GM12878 (cell line): ENCODE measurements around the gene PRRX2. TPM values are rescaled to one million over a fixed set of nuclear protein-coding genes. Genes with fewer than 3 reads are reported as not detected.

ENCODE experiments used
- ATAC-seq: fragments of 200-7000 bp; cut with Tn5 transposase; 3 replicates; pipeline ENCODE4 v1.9.1; 2020; ENCODE audit warnings: mild to moderate bottlenecking, moderate library complexity
- BruUV-seq: library from RNA; stranded (reverse); fragments of 400-500 nt; replicated peaks from 2 replicates; lab custom pipeline; 2021; lab: Mats Ljungman, UMichigan
- CTCF ChIA-PET: fragments of 300-600 bp; sonication (Branson Sonifier 250); formaldehyde crosslinking; extraction: SDS; loops from one replicate; lab custom pipeline; 2021; ENCODE audit warnings: inconsistent platforms; lab: Yijun Ruan, JAX
- POLR2A ChIA-PET: fragments of 350-600 bp; formaldehyde crosslinking; extraction: SDS; loops from one replicate; lab custom pipeline; 2021; ENCODE audit warnings: inconsistent platforms; lab: Charles Lee
- RAD21 ChIA-PET: fragments of 300-600 bp; sonication (Branson Sonifier 250); formaldehyde crosslinking; loops from one replicate; lab custom pipeline; 2023; ENCODE audit warnings: antibody characterized with exemption; ENCODE audit not compliant: unreplicated experiment; lab: Charles Lee
- SMC1A ChIA-PET: fragments of 300-600 bp; sonication (Branson Sonifier 250); formaldehyde crosslinking; loops from one replicate; lab custom pipeline; 2023; ENCODE audit not compliant: unreplicated experiment, uncharacterized antibody; lab: Charles Lee
- DNase-seq: peaks from one replicate; pipeline ENCODE4 v3.0.0-alpha.2; 2011; ENCODE audit warnings: low read depth, low spot score
- FAIRE-seq: peaks from 3 replicates; lab custom pipeline; 2011; peaks lifted over from hg19 to GRCh38; lab: Jason Lieb, UNC
- H2AFZ ChIP-seq: 2 replicates; pipeline ENCODE4 v1.6.0; 2011; ENCODE audit warnings: low read depth, low read length, control low read depth; ENCODE audit not compliant: control insufficient read depth
- H3K27ac ChIP-seq: 2 replicates; pipeline ENCODE4 v1.5.1; 2011; ENCODE audit warnings: control low read depth; ENCODE audit not compliant: control insufficient read depth, insufficient read depth
- H3K27me3 ChIP-seq, 2 experiments: replicated peaks in 1 of 2; 2 replicates each; pipeline versions ENCODE4 v1.6.0 to v1.6.1; 2011; ENCODE audit warnings: low read length in 1 of 2; ENCODE audit not compliant: control insufficient read depth in 2 of 2, insufficient read depth in 2 of 2
- H3K36me3 ChIP-seq, 2 experiments: 2 replicates each; pipeline ENCODE4 v1.5.1; 2011; ENCODE audit warnings: low read length in 1 of 2; ENCODE audit not compliant: control insufficient read depth in 2 of 2, insufficient read depth in 2 of 2
- H3K4me1 ChIP-seq: 2 replicates; pipeline ENCODE4 v1.6.1; 2011; ENCODE audit warnings: mild to moderate bottlenecking, low read length, moderate library complexity, mixed read lengths; ENCODE audit not compliant: control insufficient read depth, insufficient read depth
- H3K4me2 ChIP-seq: 2 replicates; pipeline ENCODE4 v1.6.0; 2011; ENCODE audit warnings: control low read depth; ENCODE audit not compliant: control insufficient read depth, insufficient read depth
- H3K4me3 ChIP-seq: fragments of 200-600 bp; sonication (generic); 2 replicates; pipeline ENCODE4 v1.5.1; 2016
- H3K79me2 ChIP-seq: 2 replicates; pipeline ENCODE4 v1.6.0; 2011; ENCODE audit warnings: low read length; ENCODE audit not compliant: control insufficient read depth, insufficient read depth
- H3K9ac ChIP-seq: 2 replicates; pipeline ENCODE4 v1.8.0; 2011; ENCODE audit warnings: low read length, control low read depth, mixed read lengths; ENCODE audit not compliant: control insufficient read depth, insufficient read depth
- H3K9me3 ChIP-seq: replicated peaks from 3 replicates; pipeline ENCODE4 v1.5.1; 2011; ENCODE audit warnings: mild to moderate bottlenecking, low read length; ENCODE audit not compliant: control insufficient read depth, insufficient read depth
- H4K20me1 ChIP-seq: 2 replicates; pipeline ENCODE4 v1.6.0; 2011; ENCODE audit not compliant: control insufficient read depth, insufficient read depth
- PAX8 ChIP-seq: fragments of 450-650 bp; IDR thresholded peaks from 2 replicates; pipeline ENCODE4 v1.6.1; 2017; ENCODE audit warnings: mild to moderate bottlenecking, moderate library complexity
- POLR2AphosphoS5 ChIP-seq: IDR thresholded peaks from 2 replicates; pipeline ENCODE4 v1.6.1; 2011; ENCODE audit warnings: mild to moderate bottlenecking, low read length, inconsistent platforms
- SMARCA5 ChIP-seq: fragments of 450-650 bp; IDR thresholded peaks from 2 replicates; pipeline ENCODE4 v1.6.1; 2017; ENCODE audit warnings: mild to moderate bottlenecking
- YBX1 ChIP-seq: fragments of 450-650 bp; IDR thresholded peaks from 2 replicates; pipeline ENCODE4 v1.6.1; 2016; ENCODE audit warnings: antibody characterized with exemption
- ZBTB40 ChIP-seq: fragments of 450-650 bp; IDR thresholded peaks from 2 replicates; pipeline ENCODE4 v1.6.1; 2016; ENCODE audit warnings: mild to moderate bottlenecking, moderate library complexity, borderline replicate concordance
- WGBS: methylation state at CpG from one replicate; pipeline ENCODE4 v1.1.6; 2016; ENCODE audit warnings: low lambda C conversion rate; ENCODE audit not compliant: insufficient replicate concordance, insufficient coverage; ENCODE audit errors: missing lambda C conversion rate; 5-methylcytosine and 5-hydroxymethylcytosine counted together
- in situ Hi-C: fragments of 300-500 bp; cut with MboI; formaldehyde crosslinking; loops from 9 replicates; pipeline ENCODE4 v1.14.3; 2018; ENCODE audit warnings: mixed read lengths
- intact Hi-C: fragments of 100-400 bp; cut with micrococcal nuclease; formaldehyde crosslinking; loops from one replicate; pipeline ENCODE4 v1.14.2; 2022; ENCODE audit not compliant: unreplicated experiment
- polyA plus RNA-seq, 11 experiments: library from polyadenylated mRNA; depleted of rRNA in 4 of 11; unstranded in 6 of 11; stranded (reverse) in 5 of 11; fragments of >200 nt; fragmentation: Nextera tagmentation in 4 of 11; fragmentation: Illumina TruSeq in 1 of 11; extraction: Ambion mirVana in 4 of 11; extraction: Trizol in 1 of 11; gene quantifications; 1 replicate in 1 of 11; 2 replicates in 10 of 11; pipeline versions ENCODE4 v1.2.1 to v1.2.3, GENCODE V29; 2011 to 2016; ENCODE audit warnings: inconsistent platforms in 2 of 11, missing spikeins in 2 of 11, low read depth in 1 of 11
- total RNA-seq, 4 experiments: library from RNA; depleted of rRNA in 3 of 4; stranded (reverse); fragments of >200 nt in 3 of 4; fragmentation: Illumina TruSeq in 1 of 4; extraction: Trizol in 1 of 4; gene quantifications; 2 replicates each; pipeline versions ENCODE4 v1.2.1 to v1.2.3, GENCODE V29; 2013 to 2021
- TF ChIP-seq, protein P1 (sequence below): fragments of 450-650 bp; IDR thresholded peaks from 2 replicates; pipeline ENCODE4 v1.6.1; 2018; ENCODE audit warnings: borderline replicate concordance, mild to moderate bottlenecking; ENCODE audit not compliant: partially characterized antibody

PRRX2 gene
- total and polyA plus RNA-seq, 10 of the 15 experiments (the other 5 are each of a cell fraction or from before 2014, with no cell fraction given): not detected

DNA sequence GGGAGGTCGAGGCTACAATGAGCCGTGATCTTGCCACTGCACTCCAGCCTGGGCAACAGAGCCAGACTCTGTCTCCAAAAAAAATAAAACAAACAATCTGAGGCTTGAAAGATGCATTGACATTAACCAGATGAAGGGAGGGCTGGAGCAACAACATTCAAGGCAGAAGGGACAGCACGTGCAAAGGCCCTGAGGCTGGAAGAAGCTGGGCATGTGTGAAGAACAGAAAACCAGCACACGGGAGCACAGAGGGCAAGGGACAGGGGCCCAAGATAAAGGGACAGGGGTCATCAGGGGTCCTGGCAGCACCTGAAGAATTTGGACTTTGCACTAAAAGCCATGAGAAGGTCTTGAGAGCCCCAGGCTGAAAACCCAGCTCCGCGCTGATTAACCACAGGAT is 84.1 kb downstream of the PRRX2 start:
- H3K9me3 ChIP-seq: no peaks in the 10 kb centered on the region
- RAD21 ChIA-PET: no interaction called here
- FAIRE-seq (no peak), ATAC-seq (no peak), DNase-seq (no peak)
- no peak overlapping the region for H3K4me3 ChIP-seq
- POLR2A ChIA-PET: no interaction called here
- no peaks in the 10 kb centered on the region for H3K36me3 ChIP-seq
- H3K79me2 ChIP-seq: no peaks in the 10 kb centered on the region
- no peak overlapping the region for H3K9ac ChIP-seq
- CTCF ChIA-PET: interaction anchor here (0.6 to 1.3 kb wide), 3 partner anchors 12 to 564 kb away, joined by 3 to 5 read pairs (median 3); no protein-coding TSS in a partner anchor
- no peak overlapping the region for H3K27ac ChIP-seq
- H4K20me1 ChIP-seq: no peaks in the 10 kb centered on the region; the same call in 1 of the 2 replicates
- H3K27me3 ChIP-seq: no peaks in the 10 kb centered on the region; a peak in 2 of 4 replicates
- SMC1A ChIA-PET: interaction anchor here (0.6 to 1.6 kb wide), 2 partner anchors 12 to 109 kb away, joined by 3 to 4 read pairs; no protein-coding TSS in a partner anchor
- TF ChIP-seq PAX8: no peak
- no peak for TF ChIP-seq YBX1
- TF ChIP-seq, protein P1, sequence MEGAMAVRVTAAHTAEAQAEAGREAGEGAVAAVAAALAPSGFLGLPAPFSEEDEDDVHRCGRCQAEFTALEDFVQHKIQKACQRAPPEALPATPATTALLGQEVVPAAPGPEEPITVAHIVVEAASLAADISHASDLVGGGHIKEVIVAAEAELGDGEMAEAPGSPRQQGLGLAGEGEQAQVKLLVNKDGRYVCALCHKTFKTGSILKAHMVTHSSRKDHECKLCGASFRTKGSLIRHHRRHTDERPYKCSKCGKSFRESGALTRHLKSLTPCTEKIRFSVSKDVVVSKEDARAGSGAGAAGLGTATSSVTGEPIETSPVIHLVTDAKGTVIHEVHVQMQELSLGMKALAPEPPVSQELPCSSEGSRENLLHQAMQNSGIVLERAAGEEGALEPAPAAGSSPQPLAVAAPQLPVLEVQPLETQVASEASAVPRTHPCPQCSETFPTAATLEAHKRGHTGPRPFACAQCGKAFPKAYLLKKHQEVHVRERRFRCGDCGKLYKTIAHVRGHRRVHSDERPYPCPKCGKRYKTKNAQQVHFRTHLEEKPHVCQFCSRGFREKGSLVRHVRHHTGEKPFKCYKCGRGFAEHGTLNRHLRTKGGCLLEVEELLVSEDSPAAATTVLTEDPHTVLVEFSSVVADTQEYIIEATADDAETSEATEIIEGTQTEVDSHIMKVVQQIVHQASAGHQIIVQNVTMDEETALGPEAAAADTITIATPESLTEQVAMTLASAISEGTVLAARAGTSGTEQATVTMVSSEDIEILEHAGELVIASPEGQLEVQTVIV: no peak
- no peak for TF ChIP-seq ZBTB40
- no peak for TF ChIP-seq POLR2AphosphoS5
- TF ChIP-seq SMARCA5: no peak
- intact Hi-C loops: no loop called here
- no peaks in the 10 kb centered on the region for H3K4me1 ChIP-seq
- no TSS peak for BruUV-seq
- WGBS: 43% methylated on average over 6 of the region's 6 CpGs
- in situ Hi-C loops: no loop called here
- H2AFZ ChIP-seq: no peak overlapping the region
- no peak overlapping the region for H3K4me2 ChIP-seq
